Astrocyte of the hippocampus (primary cell): Measurements from ENCODE around the gene AMT.

Source experiments
- DNase-seq: peaks from one replicate; pipeline ENCODE4 v3.0.0; 2011; ENCODE audit warnings: low read depth, low spot score

The AMT gene, protein sequence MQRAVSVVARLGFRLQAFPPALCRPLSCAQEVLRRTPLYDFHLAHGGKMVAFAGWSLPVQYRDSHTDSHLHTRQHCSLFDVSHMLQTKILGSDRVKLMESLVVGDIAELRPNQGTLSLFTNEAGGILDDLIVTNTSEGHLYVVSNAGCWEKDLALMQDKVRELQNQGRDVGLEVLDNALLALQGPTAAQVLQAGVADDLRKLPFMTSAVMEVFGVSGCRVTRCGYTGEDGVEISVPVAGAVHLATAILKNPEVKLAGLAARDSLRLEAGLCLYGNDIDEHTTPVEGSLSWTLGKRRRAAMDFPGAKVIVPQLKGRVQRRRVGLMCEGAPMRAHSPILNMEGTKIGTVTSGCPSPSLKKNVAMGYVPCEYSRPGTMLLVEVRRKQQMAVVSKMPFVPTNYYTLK

DNA sequence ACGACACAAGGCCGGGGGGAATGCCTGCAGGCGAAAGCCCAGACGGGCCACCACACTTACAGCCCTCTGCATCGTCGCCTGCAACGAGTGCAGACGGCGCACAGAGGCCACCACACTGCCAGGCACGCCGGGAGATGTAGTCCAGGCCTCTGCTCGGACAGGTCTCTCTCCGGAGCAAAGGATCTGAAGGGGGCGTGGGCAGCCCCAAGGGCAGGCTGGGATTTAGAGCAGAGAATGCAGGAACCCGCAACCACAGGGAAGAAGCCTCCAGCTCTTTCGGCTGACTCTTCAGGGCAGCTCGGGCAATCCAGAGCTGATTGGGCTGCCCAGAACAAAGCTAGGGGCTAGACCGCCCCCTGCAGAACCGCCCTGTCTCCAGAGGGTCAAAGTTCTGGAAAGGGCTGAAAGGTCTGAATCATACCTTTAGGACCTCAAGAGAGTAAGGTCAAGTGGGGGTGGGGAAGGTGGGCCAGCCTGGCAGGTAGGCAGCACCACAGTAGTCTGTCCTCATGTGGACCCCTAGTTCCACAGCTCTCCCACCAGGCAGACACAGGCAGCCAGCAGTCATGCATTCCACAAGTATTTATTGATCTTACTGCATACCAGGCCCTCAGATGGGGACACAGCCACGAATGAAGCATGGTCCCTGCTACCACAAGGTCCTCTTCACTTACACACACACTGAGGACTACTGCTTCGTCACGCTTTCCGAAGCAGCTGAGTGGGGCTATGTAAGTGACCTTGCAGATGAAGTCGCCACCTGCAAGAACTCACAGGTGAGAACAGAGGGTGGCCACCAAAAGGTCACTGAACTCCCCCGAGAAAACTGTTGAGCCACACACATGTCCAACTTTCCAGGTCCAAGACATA lies at the start of gene AMT:
Gene AMT, minus strand, starts transcription at position 95 of the 870 bp plus-strand sequence. Its CDS starts 23 bp downstream, at position 72.
- peak; percentile 68 for DNase-seq

DNA sequence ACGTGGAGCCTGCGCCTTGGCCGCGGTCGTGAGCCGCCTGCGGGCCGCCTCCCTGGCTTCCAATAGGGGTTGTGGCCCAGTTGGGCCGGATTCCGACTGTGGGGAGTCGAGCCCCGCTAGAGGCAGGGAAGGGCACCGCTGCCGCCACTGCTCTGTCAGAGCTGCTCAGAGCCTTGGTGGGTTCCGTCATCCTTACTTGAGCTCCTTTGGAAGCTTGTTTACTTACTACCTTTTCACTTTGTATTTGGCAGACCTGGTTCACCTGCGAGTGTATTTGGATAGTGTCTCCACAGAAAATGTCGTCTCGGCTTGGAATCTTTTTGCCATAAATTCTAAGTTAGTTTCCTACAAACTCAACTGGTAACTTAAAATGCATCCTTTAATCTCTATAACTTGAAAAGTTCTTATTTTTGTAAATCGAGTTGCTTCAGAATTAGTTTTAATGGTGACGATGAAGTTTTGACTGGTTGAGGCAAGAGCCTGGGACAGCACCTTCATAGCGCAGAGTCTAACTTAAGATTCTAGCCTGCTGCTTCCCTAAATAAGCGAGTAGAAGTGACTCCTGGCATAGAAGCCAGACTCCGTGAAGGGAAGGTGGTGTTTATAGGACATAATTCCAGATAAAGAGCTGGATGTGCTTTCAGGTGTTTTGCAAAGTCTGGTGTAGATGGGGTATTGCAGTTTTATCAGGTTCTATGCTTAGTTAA lies 48.6 kb upstream of the AMT start:
- no peak for DNase-seq

DNA sequence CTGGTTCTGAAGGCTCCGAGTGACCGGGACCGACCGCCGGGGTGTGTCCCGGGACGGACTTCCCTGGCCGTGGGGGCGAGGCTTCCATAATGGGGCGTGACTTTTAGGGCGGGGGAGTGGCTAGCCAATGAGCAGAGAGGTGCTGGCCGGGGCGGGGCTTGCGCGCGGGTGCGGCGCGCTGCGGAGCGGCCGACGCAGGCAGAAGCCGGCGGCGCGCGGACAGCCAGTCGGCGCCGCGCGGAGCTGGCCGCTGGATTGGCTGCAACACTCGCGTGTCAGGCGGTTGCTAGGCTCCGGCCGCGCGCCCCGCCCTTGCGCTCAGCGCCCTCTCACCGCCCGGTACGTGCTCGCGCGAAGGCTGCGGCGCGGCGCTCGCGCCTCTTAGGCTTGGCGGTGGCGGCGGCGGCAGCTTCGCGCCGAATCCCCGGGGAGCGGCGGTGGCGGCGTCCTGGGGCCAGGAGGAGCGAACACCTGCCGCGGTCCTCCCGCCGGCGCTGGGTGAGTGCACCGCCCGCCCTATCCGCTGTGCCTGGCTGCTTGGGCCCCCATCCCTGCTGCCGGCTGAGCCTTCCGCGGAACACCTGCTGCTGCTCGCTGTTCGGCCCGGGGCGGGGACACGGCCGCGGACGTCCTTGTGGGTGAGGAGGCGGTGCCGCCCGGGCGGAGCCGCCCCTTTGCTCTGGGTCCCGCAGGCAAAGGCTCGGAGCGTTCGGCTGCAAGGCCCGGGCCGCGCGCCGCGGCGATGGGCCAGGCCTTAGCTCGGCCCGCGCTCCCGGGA lies 47.9 kb upstream of the AMT start, which contains the start of gene DAG1:
Gene DAG1, plus strand, starts transcription at position 332 of the 778 bp plus-strand sequence. CDS start 40,268 bp downstream, outside the sequence.
- DNase-seq: peak; percentile 99

DNA sequence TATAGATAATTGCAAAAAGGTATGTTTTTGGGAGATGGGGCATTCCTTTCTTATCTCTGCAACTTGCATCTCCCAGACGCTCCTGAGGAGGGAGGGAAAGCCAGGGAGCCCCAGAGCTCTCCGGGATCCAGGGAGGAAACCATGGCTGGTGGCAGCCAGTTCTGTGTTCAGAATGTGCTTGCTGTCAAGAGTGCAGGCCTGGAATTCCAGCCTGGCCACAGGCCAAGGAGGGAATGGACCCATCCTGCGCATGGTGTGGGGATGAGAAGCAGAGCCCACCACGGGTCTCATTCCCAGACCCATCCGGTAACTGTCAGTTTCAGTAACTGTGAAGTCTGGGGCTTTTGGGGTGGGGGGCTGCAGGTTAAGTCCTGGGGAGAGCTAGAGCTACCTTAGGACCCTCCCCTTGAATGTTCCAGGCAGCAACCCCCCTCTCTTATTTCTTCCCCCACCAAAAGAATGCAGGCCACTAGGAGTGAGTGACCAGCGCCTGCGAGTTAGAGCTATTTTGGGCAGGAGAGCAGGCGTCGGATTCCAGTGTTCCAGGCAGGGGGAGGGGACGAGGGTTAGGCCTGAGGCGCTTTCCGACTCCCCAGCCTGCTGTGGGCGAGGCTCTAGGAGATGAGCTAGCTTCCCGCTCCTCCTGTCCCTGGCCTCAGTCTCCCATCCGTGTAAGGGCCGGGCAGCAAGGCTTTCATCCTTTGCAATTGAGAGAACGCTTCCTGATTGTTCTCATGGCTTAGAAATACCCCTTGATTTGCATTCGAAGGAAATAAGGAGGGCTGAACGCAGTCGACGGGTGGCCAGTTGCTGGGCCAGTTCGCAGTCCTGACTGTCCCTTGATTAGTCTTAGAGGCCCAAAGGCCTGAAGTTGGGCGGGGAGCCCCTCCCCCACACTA lies 47.0 kb upstream of the AMT start:
- DNase-seq: peak; percentile 90

DNA sequence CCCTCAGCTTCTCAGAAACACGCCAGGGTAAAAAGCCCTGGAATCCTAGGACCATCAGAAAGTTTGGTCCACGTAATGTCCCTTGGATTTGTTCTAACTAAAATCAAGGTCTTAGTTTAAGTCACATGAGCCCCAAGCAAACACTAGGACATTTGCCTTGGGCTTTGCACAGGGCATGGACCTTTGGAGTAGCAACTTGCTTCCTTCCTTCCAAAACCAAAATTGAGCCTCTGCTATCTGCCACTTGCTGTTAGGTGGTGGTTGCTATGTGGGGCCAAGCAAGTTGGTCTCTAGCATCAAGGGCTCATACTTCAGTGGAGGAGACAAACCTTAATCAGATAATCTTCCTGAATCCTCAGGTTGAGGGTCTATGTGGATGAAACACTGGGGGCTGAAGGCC lies 43.8 kb upstream of the AMT start:
- no peak for DNase-seq

DNA sequence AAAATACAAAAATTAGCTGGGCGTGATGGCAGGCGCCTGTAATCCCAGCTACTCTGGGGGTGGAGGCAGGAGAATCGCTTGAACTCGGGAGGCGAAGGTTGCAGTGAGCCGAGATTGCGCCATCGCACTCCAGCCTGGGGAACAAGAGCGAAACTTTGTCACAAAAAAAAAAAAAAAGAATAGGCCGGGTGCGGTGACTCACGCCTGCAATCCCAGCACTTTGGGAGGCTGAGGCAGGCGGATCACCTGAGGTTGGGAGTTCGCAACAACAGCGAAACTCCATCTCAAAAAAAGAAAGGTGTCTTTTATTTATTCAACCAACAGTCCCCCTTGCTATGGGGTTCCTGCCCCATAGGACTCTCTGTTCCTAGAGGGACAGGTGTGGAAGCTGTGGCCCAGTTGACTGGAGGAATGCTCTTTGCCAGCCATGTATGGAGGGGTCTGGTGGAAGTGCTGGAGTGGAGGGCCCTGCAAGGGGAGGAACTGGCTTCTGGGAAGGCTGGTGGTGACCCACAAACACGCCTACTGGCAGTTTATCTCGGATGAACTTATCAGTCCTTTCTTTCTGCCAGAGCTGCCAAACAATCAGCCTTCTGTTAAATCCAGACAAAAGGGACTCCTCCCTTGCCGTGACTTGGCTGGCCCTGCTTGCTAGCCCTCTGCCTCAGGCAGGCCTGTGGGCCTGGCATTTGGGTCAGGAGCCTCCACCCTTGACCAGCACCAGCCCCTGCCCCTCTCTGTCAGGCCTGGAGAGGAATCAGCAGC lies 43.2 kb upstream of the AMT start:
- peak; percentile 50 for DNase-seq

DNA sequence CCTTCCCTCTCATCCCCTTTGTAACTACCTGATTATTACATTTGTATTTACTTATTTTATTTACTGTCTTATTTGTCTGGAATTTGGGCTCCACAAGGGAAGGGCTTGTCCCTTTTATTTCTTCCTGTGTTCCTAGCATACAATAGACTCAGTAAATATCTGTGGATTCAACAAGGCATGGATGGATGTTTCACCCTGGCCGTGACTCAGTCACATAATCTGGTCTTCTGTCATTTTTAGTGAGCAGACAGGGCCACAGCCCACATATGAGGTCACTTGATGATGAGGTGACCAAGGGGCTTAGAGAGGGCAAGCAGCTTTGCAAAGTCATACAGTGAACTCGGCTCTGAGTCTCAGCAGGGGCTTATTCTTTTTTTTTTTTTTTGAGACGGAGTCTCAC lies 39.9 kb upstream of the AMT start:
- DNase-seq: peak; percentile 57

DNA sequence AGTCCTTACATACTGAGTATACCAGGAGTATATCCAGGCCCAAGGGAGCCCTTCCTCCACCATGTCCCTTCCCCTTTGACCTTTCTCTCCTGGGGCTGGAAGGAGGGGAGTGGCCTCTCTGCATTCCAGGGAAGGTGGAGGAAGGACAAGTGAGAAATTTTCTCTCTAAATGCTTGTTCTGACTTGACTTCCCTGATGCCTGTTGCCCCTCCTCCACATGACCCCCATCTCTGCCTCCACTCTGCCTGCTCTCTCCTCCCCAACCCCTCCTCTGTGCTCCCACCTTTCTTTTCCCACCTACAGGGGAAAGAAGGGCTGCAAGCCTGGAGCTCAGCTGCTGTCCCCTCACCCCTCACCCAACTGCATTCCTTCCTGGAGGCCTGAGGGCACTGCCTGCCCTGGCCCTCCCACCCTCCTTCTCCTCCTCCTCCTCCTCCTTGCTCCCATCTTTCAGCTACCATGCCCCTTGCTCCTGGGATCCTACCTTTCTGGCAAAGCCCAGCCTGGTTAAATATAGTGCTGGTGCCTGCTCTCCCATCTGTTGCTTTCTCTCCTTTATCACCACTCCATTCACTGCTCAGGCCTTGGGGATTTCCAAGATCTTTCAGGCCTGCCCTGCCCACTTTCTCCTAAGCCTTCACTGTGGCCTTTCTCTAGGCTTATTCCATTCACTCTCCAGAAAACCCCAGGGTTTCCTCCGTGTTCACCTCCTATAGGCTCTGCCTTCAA lies 39.3 kb upstream of the AMT start:
- DNase-seq: peak; percentile 65

DNA sequence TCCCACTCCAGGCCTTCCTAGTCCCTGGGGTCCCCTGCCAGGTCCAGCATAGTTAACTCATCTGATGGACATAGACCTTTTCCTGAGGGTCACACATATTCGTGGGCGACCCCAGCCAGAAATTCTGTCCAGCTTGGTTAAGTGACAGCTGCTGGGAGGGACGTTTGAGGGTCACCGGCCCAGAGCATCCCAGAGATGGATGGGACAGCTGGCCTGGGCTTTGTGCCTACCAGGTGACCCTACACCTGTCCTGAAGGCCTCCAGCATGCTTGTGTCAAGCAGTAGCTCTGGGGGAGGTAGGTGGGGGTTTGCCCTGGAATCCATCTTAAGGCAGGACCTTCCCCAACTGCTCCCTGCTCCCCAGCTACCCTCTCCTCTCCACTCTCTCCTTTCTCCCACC lies 38.7 kb upstream of the AMT start:
- DNase-seq: no peak

DNA sequence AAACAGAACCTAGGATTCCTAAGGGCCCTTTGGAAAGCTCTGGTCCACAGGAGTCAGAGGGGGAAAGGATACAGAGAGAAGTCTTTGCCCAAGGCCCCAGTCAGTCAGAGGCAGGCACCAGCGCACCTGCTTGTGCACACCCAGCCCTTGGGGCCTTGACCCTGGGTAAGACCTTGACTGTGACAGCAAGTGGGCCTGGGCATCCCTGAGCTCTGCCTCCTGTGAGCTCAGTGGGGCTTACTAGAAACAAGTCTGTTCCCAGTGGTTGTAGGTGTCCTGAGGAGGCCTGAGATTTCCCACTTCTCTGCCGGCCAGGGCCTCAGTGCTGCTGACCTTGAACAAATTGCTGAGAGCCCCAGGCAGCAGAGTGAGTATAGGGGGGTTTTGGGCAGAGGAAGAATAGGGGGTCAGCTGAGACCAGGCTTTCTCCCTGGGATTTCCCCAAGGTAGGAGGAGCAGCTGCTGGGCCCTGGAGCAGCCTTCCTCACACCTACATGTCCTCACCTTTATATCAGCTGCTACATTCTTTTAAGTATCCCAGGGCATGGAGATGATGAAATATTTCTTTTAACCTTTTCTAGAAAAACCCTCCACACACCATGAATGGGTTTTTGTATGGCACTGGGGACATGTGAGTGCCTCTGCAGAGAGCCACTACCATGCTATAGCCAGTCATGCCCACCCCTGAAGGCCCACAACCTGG lies 38.1 kb upstream of the AMT start:
- no peak for DNase-seq

DNA sequence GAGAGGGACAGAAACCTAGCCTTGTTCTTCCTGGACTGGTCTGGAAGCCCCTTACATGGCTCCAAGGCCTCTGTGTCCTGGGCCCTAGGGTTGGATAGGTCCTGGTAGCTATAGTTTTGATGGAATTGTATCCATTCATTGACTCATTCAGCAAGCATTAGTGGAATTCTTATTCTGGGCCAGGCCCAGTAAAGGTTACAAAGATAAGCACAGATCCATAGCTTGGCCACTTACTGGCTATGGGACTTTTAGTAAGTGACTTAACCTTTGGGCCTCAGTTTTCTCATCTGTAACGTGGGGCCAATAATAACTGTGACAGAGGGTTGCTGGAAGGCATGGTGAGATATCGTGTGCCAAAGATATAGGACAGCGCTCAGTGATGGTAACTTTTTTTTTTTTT lies 34.2 kb upstream of the AMT start:
- DNase-seq: peak; percentile 20

DNA sequence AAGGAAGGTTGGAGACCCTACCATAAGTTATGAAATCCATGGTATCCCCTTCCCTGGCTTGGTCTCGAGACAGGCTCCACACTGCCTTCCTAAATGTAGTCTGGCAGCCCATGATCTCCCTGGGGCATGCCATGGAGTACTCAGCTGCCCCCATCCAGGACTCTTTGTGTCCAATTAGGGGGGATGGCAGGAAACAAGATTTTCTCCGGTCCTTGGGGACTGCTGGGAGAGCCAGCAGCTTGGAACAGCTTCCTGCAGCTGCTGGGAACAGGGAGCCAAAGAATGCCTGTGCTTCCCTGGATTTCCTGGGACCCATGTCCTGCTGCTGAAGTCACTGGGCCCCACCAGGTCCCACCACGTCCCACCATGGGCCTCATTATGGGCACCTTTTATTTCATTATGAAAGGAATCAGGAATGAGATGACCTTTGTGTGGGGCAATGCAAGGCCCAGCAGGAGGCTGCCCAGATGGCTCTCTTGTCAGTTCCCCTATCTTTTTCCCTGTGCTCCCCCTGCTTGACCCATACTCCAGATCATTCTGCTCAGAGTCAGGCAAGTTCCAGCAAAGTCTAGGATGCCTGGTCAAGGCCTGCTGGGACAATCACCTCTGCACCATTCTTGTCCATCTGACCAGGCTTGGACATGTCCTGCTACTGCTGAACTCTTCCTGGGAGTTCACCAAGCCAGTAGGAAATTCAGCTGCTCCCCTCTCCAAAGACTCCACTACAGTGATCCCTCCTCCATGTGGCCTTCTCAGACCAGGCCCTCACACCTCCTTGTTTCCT lies 32.8 kb upstream of the AMT start:
- DNase-seq: no peak

DNA sequence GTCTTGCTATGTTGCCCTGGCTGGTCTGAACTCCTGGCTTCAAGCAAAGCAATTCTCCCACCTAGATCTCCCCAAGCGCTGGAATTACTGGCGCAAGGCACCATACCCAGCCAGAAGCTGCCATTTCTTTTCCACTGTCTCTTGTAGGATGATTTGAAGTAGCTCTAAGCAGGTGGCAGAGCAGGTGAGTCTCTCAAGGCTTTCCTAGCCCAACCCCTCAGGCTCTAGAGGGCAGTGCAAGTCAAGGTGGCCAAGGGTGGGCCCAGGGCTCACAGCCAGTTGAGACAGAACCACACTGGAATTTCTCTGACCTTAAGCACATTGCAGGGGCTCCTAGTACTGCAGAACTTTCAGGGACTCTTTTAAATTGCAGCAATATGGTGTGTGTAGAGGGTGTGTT lies 32.2 kb upstream of the AMT start:
- DNase-seq: peak; percentile 19

DNA sequence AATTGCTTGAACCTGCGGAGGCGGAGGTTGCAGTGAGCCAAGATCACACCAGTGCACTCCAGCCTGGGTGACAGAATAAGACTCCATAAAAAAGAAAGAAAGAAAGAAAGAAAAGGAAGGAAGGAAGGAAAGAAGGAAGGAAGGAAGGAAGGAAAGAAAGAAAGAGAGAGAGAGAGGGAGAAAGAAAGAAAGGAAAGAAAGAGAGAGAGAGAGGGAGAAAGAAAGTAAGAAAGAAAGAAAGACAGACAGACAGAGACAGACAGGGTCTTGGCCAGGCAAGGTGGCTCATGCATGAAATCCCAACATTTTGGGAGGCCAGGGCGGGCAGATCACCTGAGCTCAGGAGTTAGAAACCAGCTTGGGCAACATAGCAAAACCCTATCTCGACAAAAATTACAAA lies 31.3 kb upstream of the AMT start:
- no peak for DNase-seq

DNA sequence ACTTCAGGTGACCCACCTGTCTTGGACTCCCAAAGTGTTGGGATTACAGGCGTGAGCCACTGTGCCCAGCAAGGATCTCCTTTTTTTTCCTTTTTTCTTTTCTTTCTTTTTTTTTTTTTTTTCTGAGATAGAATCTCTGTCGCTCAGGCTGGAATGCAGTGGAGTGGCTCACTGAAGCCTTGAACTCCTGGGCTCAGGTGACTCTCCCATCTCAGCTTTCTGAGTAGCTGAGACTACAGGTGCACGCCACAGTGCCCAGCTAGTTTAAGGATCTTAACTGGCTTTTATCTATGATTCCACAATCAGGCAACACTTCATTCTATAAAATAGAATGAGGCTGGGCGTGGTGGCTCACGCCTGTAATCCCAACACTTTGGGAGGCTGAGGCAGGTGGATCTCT lies 23.1 kb upstream of the AMT start:
- DNase-seq: no peak

DNA sequence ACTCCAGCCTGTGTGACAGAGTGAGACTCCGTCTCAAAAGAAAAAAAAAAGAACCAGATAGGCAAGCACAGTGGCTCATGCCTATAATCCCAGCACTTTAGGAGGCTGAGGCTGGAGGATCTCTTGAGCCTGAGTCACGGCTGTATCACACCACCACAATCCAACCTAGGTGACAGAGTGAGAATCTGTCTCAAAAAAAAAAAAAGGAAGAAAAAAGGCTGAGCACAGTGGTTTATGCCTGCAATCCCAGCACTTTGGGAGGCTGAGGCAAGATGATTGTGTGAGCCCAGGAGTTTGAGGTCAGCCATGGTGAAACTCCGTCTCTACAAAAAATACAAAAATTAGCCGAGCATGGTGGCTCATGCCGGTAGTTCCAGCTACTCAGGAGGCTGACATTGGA lies 12.5 kb upstream of the AMT start:
- DNase-seq: no peak

DNA sequence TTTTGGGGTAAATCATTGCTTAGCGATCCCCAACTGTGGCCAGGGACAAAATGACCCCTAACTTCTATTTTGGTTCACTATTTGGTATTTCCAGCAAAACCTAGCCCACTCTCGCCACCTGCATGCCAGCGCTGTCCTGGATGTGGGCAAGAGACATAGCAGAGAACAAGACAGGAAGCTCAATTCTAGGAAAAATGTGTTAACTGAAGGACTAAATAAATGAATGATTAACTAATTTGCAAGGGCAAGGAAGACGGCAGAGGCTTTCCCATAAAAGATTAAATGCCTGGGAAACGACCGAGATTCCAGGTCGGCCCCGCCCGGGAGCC lies 6.4 kb upstream of the AMT start:
- DNase-seq: no peak

DNA sequence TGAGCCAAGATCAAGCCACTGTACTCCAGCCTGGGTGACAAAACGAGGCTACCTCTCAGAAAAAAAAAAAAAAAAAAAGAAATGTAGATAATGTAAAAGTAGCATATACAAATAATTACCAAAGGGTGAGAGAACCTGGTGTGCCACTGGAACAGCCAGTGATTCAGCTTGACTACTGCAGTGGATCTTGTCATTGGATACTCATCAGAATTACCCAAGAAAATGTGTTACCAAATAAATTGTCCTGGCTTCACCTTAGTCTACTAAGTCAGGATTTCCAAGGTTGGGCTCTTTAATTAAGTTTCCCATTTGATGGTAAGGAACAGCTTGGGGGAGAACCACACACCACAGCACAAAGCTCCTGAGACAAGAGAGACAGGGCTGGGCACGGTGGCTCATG lies 5.3 kb upstream of the AMT start:
- DNase-seq: no peak
